Measurements from ENCODE around the gene CCNQ.

The CCNQ gene

GRCh38 chrX:153596981-153597750 lies 1.8 kb downstream of the CCNQ start:
- Histone ChIP-seq H3K9me3 (ENCODE audit: control insufficient read depth, low read length) (no peaks in the 10 kb centered on the region), H3K4me1 (no peaks in the 10 kb centered on the region), H3K27ac (no peak overlapping the region), H3K36me3 (ENCODE audit: control insufficient read depth, insufficient read depth, low read length) (no peaks in the 10 kb centered on the region), H2AFZ (no peak overlapping the region), H3K4me3 (ENCODE audit: low read depth, low read length) (no peak overlapping the region), H3K9ac (no peak overlapping the region), H3K27me3 (ENCODE audit: control insufficient read depth, insufficient read depth, low read length) (no peaks in the 10 kb centered on the region), H3K79me2 (peaks cover 4% of the 10 kb centered on the region), H3K4me2 (ENCODE audit: low read length) (no peak overlapping the region)
- no peak for TF ChIP-seq CTCF (IDR thresholded peaks at IDR 0.05)

DNA sequence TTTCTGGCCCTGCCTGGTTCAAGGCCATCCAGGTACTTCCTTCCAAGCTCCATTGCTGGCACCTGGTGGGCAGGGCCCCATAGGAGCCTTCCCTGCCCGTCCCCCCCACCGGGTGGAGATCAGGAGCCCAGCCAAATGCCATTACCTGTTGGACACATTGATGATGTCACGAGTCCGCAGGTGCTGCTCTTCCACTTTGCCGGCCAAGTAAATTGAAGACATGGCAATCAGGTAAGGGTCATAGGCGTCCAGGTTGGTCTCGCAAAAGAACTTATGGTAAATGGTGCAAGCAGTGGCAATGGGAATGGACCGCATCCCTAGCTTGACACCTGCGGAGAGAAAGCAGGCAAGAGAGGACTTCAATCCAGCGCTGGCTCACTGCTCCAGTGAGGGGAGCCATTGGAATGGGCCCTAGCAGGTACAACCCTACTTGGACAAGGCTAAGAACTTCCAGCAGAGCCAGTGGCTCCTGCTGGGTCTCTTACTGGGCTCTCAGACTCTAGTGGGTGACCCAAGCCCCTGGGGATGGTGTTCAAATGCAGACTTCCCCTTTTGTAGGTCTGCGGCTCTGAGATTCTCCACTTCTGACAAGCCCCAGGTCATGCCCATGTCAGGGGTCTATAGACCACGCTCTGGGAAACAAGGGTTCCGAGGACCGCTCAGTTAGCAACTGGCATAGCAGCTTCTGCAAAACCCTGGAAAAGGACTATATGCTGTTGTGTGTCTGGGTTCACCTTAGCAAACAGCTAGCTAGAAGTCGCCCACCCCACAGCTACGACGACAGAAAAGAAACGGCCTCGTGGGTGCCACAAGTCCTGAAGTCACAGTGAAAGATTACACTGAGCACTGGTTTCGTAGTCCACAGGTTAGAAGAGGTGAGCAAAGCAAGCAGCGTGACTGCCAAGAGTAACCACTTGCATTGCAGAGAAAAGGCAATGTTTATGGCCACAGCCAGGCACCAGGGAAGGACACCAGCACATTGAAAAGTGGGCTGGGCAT lies 2.8 kb downstream of the CCNQ start:
- no peaks in the 10 kb centered on the region for H3K36me3 ChIP-seq (ENCODE audit: control insufficient read depth, insufficient read depth, low read length)
- peaks cover 4% of the 10 kb centered on the region for H3K79me2 ChIP-seq
- H3K4me1 ChIP-seq, result no peaks in the 10 kb centered on the region
- H3K27me3 ChIP-seq (ENCODE audit: control insufficient read depth, insufficient read depth, low read length), result no peaks in the 10 kb centered on the region
- no peak for TF ChIP-seq CTCF (IDR thresholded peaks at IDR 0.05)
- no peak overlapping the region for H3K4me3 ChIP-seq (ENCODE audit: low read depth, low read length)
- no peak overlapping the region for H2AFZ ChIP-seq
- H3K27ac ChIP-seq, result no peak overlapping the region
- no peak overlapping the region for H3K9ac ChIP-seq
- H3K9me3 ChIP-seq (ENCODE audit: control insufficient read depth, low read length), result no peaks in the 10 kb centered on the region
- H3K4me2 ChIP-seq (ENCODE audit: low read length), result no peak overlapping the region

DNA sequence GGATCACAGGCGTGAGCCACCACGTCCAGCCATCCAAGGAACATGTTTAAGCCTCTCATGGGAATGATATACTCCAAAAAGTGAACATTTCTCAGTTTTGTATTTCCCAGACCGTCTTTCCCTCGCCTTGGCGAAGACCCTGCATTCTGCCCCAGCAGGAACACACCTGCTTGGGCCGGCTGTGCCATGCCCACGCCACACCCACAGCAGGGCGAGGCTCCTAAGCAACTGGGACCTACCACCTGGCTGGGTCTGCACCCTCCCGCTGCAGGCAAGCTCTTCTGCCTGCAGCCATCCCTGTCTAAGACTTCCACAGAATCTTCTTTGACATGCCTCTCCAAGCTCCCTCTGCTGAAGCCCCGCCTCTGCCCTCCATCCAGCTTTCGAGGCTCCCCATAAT lies 3.6 kb downstream of the CCNQ start:
- no peak for TF ChIP-seq CTCF (IDR thresholded peaks at IDR 0.05)
- Histone ChIP-seq H3K9me3 (ENCODE audit: control insufficient read depth, low read length) (no peaks in the 10 kb centered on the region), H3K4me3 (ENCODE audit: low read depth, low read length) (no peak overlapping the region), H3K4me2 (ENCODE audit: low read length) (no peak overlapping the region), H3K36me3 (ENCODE audit: control insufficient read depth, insufficient read depth, low read length) (no peaks in the 10 kb centered on the region), H3K9ac (no peak overlapping the region), H3K4me1 (no peaks in the 10 kb centered on the region), H3K27me3 (ENCODE audit: control insufficient read depth, insufficient read depth, low read length) (no peaks in the 10 kb centered on the region), H2AFZ (no peak overlapping the region), H3K27ac (no peak overlapping the region), H3K79me2 (peaks cover 4% of the 10 kb centered on the region)

- Histone ChIP-seq H3K79me2 (peaks cover 4% of the 10 kb centered on the region), H2AFZ (no peak overlapping the region), H3K4me2 (ENCODE audit: low read length) (no peak overlapping the region), H3K9me3 (ENCODE audit: control insufficient read depth, low read length) (no peaks in the 10 kb centered on the region), H3K9ac (no peak overlapping the region), H3K36me3 (ENCODE audit: control insufficient read depth, insufficient read depth, low read length) (no peaks in the 10 kb centered on the region), H3K4me3 (ENCODE audit: low read depth, low read length) (no peak overlapping the region), H3K27ac (no peak overlapping the region), H3K27me3 (ENCODE audit: control insufficient read depth, insufficient read depth, low read length) (no peaks in the 10 kb centered on the region), H3K4me1 (no peaks in the 10 kb centered on the region)
- no peak for TF ChIP-seq CTCF (IDR thresholded peaks at IDR 0.05)
Measured at GRCh38 chrX:153593811-153594500, 5.0 kb downstream of the CCNQ start.
